HG03354 (cell line): Measurements from ENCODE around the gene C17orf114.

Experiments used
- ATAC-seq: cut with Tn5 transposase; IDR thresholded peaks from one replicate; pipeline ENCODE4 v1.9.1; 2021; ENCODE audit warnings: mild to moderate bottlenecking; ENCODE audit not compliant: unreplicated experiment, poor library complexity, severe bottlenecking

The C17orf114 gene

DNA sequence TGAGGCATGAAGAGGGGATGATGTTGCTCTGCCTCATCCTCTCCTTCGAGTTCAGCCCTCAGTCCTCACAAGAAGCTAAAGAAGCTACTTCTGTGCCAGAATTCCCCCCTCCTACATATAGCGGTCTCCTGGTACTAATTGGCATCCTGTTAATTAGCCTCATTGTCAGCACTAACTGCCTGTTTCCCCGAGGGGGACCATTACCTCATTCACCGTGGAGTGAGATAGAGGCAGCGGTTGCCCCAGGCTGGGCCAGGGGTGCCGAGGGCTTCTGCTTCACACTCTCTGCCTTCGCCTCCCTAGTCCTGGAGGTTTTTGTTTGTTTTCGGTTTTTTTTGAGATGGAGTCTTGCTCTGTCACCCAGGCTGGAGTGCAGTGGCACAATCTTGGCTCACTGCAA is 25.3 kb upstream of the C17orf114 start:
- ATAC-seq, result no peak

DNA sequence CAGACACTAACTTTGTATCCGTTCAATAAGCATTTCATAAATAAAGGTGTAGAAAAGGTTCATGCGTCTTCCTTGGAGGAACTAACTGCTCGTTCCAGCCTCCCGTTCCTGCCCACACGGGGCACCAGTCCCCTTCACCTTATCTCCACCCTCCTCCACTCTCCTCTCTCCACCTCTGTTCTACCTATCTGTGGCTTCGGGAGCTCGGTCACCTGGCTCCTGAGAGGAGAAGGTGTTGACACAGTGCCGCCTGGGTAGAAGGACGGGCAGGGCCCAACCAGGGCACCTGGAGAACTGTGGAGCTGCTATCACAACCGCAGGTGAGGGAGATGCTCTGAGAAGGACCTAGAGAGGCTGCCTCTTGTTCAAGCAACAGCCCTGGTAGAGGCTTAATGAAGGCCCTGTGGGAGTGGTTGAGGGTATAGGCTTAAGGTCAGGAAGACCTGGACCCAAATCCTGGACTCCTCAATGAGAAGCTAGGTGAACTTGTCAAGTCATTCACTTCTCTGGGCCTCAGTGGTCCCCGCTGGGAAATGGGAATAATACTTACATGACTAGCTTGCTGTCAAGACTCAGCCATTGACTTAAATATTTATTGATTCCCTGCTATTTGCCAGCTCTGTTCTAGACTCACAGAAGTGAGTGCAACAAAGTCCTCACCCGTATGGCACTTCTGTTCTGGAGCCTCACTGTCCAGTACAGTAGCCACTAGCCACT is 21.4 kb upstream of the C17orf114 start:
- ATAC-seq, result no peak

DNA sequence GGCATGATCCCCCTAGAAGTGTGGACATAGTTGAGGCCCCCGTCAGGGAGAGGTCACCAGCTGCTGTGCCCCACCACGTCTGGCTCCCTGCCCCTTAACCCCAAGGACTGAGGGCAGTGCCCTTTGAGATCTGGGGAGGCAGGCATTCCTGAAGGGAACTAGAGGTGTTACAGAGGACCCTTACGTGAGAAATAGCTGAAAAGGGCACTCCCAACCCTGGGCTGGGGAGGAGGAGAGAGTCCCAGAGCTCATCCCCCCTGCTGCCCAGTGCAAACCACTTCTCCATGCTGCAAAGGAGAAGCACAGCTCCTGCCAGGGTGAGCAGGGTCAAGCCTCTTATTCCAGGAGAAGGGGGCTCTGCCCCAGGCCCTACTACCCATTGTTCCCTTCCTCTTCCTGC is 20.7 kb upstream of the C17orf114 start:
- no peak for ATAC-seq

DNA sequence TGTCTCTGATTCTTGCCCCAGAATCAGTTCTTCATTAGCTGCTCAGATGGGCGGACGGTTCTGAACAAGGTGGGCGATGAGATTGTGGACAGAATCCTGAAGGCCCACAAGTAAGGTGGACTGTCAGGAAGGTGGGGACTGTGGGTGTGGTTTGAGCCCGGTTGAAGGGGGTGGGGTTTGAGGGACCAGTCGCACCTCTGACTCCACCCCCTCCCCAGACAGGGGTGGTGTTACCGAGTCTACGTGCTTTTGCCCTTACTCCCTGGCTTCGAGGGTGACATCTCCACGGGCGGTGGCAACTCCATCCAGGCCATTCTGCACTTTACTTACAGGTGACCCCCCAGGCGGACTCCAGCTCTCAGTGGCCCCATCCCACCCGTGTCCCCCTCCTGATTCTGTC is 16.1 kb upstream of the C17orf114 start:
- no peak for ATAC-seq

DNA sequence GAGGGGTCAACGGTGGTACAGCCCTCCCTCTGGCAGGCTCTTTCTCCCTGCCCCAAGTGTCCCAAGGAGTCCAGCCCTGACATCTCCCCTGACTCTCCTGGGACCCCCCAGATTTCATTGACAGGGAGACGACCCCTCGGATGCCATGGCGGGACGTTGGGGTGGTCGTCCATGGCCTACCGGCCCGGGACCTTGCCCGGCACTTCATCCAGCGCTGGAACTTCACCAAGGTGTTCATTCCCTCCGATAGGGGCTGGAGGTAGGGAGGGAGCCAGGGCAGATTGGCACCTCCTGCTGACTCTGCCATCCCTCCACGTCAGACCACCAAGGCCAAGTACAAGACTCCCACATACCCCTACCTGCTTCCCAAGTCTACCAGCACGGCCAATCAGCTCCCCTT is 14.7 kb upstream of the C17orf114 start:
- no peak for ATAC-seq

DNA sequence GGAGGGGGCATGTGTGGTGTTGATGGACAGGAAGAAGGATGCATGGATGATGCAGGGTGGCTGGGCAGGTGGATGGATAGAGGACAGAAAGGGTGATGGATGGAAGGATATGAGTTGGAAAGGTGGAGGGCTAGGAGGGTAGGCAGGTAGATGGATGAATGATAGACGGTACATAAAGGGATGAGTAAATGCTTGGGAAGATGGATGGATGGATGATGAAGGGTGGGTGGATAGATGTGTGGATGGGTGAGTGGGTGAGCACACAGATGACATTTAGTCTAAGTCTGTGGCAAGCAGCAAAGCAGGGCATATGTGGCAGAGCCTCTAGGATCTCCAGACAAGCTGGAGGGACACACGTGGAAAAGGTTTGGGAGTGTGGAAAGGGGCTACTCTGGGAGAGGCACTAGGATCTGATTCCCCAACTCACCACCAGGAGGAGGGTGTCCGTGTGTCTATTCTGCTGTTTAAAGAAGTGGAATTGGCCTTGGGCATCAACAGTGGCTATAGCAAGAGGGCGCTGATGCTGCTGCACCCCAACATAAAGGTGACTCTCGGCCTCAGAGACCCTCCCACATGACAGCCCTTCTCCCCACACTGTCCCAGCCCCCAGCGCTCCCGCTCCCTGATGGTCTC is 13.0 kb upstream of the C17orf114 start:
- no peak for ATAC-seq

DNA sequence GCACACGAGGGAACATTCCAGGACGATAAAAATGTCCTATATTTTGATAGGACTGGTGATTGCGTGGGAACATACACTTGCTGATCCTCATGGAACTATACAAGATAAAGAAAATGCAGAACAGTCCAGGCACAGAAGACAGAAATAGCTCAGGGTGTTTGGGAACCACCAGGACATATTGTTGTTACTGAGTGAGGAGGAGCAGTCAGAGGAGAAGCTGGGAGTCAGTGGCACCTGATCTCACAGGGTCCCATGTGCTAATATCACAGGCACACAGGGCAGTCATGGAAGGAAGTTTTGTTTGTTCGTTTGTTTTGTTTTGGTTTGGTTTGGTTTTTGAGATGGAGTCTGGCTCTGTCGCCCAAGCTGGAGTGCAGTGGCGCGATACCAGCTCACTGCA is 10.6 kb upstream of the C17orf114 start:
- ATAC-seq, result no peak

DNA sequence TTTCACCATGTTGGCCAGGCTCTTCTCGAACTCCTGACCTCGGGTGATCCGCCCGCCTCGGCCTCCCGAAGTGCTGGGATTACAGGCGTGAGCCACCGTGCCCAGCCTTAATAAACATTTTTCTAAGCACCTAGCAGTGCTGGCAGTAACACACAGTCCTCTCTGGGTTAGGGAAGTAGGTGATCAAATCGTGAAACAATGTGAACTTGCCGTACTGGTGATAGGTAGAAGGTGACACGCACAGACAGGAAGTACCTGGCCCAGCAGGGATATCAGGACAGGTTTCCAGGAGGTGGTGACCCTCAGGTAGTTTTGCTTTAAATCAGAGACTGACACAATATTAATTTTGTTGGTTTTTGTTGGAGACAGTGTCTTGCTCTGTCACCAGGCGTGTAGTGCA is 9.3 kb upstream of the C17orf114 start:
- no peak for ATAC-seq

DNA sequence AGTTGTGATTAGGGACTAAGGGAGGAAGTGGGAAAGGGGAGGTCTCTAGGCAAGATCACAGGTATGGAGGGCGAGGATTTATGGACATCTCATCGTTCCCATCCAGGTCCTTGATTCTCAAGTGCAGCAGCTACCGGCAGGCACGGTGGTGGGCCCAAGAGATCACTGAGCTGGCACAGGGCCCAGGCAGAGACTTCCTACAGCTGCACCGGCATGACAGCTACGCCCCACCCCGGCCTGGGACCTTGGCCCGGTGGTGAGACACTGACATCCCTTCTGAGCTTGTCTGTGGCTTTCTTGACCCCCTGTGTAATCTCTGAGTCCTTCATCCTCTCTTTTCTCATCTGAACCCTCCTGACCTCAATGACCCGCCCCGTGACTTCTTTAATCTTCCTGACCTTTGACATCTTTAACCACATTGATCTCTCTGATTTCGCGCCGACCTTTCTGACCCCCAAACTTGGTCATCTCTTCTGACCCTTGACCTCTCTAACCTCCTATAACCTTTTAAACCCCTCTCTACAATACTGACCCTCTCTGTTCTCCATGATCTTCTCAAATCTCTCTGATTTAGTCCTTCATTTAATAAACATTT is 8.7 kb upstream of the C17orf114 start:
- ATAC-seq, result no peak

DNA sequence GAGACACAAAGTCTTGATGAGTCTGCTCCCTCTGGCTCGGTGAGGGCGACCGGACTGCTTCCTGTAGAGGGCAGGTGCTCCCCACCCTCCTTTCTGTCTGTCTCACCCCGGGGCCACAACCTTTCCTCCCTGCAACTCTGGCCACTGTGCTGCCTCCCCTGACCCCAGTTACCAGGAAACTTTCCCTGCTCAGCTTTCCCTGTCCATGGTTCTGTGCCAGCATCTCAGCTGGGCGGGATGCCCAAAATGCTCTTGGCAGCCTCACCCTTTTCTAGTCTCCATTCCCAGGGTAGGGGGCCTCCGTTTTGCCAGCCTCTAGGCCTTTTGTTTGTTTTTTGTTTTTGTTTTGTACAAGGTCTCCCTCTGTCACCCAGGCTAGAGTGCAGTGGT is 6.2 kb upstream of the C17orf114 start:
- no peak for ATAC-seq

DNA sequence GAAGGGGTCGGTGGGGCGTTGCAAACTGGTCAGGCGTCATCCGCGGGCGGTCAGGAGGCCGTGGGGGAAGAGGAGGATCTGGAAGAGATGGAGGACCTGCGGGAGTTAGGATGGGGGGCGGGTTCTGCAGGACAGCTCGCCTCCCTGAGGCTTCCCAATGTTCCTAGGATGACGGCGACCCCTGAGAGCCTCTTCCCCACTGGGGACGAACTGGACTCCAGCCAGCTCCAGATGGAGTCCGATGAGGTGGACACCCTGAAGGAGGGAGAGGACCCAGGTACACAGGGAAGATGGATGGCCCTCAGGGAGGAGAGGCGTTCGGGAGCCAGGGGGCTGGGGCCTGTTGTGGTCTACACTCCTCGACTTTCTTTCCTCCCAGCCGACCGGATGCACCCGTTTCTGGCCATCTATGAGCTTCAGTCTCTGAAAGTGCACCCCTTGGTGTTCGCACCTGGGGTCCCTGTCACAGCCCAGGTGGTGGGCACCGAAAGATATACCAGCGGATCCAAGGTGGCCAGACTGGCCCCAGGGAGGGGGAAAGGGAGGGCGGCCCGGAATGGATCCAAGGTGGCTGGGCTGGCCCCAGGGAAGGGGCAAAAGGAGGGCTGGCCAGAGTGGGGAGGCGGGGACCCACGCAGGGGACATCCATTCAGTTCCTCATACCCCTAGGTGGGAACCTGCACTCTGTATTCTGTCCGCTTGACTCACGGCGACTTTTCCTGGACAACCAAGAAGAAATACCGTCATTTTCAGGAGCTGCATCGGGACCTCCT is 5.7 kb upstream of the C17orf114 start:
- no peak for ATAC-seq

DNA sequence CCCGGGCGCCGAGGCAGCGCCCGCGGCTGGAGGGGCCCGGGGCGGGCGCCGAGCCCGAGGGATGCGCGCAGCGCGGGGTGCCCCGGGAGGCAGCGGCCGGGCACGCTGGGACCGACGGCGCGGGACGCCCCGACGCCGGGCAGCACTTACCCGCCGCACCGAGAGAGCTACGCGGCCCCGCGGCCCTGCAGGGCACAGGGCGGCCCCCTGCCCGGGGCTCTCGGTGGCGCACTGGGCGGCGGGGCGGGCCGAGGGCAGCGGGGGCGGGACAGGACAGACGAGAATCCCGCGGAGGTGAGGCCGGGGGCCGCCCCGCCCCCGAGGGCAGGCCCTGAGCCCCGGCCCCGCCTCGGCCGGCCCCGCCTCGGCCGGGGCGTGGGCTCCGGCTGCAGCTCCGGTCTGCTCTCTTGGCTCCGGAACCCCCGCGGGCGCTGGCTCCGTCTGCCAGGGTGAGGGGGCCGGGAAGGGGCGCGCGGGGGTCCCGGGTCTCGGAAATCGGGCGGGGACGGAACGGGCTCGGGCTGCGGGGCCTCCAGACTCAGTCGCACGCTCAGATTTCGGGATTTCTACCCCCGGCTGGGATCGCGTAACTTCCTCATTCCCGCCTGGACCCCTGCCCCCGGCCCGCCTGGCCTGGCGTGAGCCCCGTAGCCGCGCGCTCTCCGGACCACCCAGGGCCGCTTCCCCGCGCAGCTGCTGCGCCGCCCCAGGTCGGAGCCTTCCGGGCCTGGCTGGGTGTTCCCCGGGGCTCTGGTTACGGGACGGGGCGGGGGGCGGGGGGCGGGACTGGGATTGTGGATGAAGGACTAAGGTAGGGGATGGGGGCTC is 4.9 kb upstream of the C17orf114 start, which contains the start of gene PLD2:
TSS of gene PLD2 (plus strand) at position 376 of the 828 bp plus-strand sequence. CDS start 621 bp downstream, outside the sequence.
- peak; percentile 95 for ATAC-seq

DNA sequence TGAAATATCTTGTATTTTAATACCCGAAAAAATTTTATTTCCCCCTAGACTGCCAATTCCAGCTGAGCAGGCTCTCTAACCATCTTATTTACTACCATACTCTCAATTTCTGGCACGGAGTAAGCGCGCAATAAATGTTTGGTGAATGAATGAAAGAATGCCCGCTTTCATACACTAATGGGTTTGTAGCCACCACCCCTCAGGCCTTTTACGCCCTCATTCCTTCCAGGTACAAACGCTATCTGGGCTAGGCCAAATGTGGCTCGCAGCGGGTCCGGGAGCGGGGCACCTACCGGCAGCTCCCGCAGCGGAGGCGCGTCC is 4.3 kb upstream of the C17orf114 start:
- no peak for ATAC-seq

DNA sequence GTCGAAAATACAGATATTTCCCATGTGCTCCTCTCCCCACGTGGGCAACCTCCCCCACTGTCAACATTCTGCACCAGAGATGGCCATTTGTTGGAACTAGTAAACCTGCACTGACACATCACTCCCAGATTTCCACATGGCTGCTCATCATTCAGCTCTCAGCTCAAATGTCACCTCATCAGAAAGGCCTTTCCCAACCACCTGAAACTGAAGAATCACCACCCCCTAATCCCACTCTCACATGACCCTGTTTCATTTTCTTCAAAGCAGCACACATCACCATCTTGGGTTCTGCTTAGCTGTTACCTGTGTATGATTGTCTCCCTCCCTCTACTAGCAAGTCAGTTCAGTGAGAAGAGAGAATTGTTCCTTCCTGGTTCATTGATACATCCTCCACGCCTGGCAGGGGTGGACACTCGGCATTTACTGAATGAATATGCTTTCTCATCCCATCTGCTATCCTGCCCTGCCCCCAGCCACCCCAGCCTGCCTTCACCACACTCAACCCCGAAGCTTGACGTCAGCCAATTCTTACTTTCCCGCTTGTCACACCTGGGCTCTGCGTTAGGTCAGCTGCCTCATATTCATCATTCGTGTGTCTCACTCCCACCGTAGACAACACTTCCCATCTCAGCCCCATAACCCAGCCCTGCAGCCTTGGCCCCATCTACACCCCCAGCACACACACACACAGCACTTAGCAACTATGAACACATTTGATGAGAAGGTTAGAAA is 1.5 kb downstream of the C17orf114 start:
- ATAC-seq, result no peak

DNA sequence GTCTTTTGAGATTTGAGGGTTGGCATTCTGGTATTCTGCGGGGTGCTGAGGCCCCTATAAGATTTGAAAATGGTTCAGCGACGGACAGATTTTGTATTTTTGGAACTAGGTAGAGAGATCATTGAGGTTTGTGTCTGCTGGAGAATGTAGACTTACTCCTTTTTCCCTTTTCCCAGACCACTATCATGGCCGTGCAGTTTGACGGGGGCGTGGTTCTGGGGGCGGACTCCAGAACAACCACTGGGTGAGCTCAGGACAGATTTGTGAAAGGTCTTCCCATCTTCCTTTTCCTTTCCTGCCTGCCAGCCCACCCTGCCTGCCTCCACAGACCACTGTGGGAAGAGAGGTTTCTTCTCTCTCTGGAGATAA is 5.6 kb downstream of the C17orf114 start:
- ATAC-seq, result no peak

DNA sequence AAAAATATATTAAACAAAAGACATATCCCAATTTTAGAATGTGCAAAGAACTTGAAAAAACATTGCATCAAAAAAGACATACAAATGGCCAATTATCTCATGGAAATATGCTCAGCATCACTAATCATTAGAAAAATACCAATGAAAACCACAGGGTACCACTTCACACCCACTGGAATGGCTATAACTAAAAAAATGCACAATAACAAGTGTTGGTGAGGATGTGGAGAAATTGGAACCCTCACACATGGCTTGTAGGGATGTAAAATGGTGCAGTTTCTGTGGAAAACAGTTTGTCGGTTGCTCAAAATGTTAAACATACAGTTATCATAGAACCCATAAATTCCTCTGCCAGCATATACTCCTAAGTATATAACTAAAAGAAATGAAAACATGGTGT is 7.0 kb downstream of the C17orf114 start:
- no peak for ATAC-seq

DNA sequence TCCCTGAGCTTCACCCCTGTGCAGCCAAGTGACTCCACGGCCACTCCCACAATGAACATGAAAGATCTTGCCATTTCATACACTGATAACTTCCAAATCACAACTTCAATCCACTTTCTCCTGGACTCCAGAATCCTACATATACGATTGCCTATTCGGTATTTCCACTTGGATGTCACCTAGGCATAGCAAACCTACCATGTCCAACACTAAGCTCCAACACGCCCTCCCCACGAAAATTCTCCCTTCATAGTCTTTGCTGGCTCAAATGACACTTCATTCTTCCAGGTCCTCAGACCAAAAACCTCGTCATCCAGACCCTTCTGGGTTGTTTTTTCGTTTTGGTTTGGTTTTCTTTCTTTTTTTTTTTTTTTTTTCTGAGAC is 11.4 kb downstream of the C17orf114 start:
- no peak for ATAC-seq

DNA sequence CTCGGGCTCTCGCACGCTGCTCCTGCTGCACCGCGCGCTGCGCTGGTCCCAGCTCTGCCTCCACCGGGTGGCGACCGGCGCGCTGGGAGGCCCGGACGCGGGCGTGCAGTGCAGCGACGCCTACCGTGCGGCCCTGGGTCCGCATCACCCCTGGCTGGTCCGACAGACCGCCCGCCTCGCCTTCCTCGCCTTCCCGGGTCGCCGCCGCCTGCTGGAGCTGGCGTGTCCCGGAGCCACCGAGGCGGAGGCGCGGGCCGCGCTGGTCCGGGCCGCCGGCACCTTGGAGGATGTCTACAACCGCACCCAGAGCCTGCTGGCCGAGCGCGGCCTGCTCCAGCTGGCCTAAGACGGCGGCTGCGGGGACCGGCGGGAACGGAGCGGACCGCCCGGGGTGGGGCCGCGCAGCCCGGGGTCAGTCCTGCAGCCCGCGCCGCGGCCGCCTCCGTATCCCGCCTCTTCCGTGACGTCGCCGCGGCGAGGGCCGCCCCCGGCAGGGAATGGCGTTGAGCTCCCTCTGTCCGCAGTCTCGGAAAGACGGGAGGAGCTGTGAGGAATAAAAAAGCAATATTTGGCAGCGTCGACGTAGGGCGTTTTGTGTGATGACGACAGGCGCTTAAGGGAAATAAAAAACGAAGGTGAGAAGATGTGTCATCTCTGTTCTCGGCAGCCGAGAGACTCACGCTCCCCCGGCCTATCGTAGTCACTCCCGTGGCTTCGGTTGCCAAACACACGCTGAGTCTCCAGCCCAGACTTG is 12.0 kb downstream of the C17orf114 start:
- peak; percentile 82 for ATAC-seq

DNA sequence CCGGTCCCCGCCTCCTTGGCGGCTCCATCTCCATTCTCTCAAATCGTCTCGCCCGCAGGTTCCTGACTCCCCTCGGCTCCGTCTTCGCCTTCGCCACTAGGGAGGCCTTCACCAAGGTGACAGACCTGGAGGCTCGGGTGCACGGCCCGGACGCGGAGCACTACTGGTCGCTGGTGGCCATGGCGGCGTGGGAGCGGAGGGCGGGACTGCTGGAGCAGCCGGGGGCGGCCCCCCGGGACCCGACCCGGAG is 12.5 kb downstream of the C17orf114 start:
- no peak for ATAC-seq
